GM18868 (cell line): Measurements from ENCODE around the gene HCN1.

ENCODE experiments used
- ATAC-seq: cut with Tn5 transposase; IDR thresholded peaks from one replicate; pipeline ENCODE4 v1.9.1; 2021; ENCODE audit warnings: mild to moderate bottlenecking, moderate library complexity; ENCODE audit not compliant: unreplicated experiment

The HCN1 gene

GRCh38 chr5:45696206-45696836 lies at the start of gene HCN1:
HCN1 (minus strand) TSS chr5:45696380.
- ATAC-seq: peak; percentile 87

GRCh38 chr5:45741110-45741509 lies 44.9 kb upstream of the HCN1 start:
- ATAC-seq: no peak

DNA sequence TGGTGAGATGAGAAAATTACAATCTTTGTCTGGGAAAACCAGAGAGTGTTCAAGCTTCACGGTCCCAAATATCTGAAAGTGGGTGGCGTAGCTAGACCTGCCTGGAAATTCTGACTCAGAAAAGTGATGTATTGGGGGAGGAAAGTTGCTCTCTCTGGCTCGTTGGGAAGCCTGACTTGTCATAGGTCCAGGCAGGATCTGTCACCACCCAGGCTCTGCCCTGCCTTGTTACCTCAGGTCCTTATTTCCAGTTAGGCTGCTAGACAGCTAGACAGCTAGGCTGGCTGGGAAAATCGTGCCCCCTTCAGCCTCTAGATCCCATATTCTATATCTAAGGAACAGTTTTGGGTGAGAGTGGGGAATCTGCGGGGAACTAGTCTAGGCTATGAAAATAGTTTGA lies 41.0 kb upstream of the HCN1 start:
- ATAC-seq: no peak

DNA sequence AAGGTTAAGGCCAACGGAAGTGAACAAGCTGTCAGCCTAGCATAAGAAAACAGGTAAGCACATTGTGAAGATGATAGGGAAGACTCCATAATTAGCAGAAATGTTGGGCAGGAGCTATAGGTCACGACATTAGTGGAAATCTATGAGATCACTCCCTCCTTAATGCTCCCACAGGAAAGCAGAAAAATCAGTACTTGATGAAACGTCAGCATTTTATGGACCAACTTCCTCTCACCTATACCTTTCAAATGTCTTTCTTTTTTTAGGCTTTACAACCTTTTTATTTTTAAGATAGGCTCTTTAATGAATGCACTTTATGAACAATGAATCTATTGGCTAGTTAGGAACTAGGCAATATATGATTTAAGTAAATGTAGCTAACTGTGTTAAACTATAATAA lies 29.4 kb upstream of the HCN1 start:
- ATAC-seq: no peak

GRCh38 chr5:45697201-45697600 lies 1.0 kb upstream of the HCN1 start:
- ATAC-seq: no peak

DNA sequence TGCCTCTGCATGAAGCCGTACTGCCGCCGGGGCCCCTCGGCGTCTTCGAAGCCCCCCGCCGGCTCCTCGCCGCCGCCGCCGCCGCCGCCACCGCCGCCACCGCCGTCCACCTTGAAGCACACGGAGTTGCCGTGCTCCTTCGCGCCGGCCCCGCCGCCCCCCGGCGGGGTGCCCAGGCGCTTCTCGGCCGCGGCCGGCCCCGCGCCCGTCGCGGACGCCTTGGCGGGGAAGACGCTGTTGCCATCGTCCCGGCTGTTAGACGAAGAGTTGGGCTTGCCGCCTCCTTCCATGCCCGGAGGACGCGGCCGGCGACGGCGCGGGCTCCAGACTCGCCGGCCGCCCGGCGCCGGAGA lies 400 bp downstream of the HCN1 start:
- peak; percentile 16 for ATAC-seq

DNA sequence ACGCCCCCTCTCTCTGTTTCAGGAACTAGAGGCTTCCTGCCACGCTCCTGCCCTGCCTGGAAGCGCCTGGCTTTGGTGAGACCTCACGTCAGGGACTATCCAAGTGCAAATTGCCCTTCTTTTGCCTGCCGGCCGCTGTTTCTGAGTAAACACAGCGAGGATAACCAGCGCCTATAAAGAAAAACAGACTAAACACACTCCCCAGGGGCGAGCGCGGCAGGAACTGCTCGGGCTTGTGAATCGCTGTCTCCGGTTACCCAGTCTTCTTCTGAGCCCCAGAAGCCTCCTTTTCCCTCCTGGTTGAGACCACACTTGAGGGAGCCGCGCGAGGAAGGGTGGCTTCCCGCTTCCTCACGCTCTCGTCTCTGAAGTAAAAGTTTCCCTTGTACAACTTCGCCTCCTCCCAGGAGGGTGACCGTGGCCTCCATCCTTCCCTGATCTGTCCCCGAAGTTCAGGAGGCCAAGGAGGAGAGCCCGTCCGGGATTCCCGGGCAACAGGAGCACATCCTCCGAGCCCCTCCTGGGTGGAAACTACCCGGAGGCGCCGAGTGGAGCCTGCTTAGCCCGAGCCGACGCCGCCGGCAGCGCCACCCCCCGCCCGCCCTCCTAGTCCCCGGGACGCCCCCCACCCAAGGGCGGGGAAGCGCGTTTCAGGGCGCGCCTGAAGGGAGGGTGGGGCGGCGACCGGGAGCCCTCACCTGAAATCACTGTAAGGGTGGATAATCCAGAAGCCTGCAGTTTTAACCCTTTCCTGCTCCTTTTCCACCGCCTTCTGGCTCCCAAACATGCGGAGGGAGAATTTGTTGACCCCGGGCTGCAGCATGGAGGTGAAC lies 993 bp downstream of the HCN1 start:
- no peak for ATAC-seq

- no peak for ATAC-seq
Measured at GRCh38 chr5:45694255-45694814, 1.8 kb downstream of the HCN1 start.

GRCh38 chr5:45692481-45692880 lies 3.7 kb downstream of the HCN1 start:
- ATAC-seq: no peak

DNA sequence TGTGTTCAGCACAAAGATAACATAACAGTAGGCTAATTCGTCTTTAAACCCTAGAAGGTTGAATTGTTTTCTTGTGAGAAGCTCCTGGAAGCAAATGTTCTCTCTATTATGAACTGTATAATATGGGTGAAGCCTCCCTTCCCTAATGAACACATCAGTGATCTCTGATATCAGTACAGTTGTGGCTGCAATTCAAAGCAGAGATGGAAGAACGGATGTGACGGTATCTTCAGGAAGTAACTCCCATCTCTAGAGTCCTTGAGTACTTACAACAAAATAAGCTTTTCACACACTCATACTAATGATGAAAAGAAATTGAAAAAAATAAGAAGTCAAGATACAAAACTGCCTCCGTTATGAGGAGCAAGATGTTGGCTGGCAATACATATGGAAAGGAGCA lies 4.5 kb downstream of the HCN1 start:
- ATAC-seq: no peak

GRCh38 chr5:45687701-45688100 lies 8.5 kb downstream of the HCN1 start:
- ATAC-seq: no peak

GRCh38 chr5:45686620-45687019 lies 9.6 kb downstream of the HCN1 start:
- no peak for ATAC-seq

DNA sequence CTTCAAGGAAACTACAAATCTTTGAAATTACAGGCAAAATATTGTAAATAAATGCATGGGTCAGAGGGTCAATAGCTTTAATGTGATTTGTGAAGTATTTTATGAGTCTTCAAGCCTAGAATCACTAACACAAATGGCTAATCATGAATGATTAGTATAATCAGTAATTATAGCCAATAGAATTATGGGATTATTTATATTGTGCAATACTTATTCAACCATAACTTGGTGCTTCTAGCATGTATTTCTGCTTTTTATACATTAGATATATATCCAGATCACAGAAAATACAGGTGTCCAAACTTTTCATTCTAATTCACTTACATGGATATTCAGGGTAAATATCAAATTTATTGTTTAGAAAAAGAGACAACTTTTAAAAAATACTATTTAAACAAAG lies 12.1 kb downstream of the HCN1 start:
- no peak for ATAC-seq

DNA sequence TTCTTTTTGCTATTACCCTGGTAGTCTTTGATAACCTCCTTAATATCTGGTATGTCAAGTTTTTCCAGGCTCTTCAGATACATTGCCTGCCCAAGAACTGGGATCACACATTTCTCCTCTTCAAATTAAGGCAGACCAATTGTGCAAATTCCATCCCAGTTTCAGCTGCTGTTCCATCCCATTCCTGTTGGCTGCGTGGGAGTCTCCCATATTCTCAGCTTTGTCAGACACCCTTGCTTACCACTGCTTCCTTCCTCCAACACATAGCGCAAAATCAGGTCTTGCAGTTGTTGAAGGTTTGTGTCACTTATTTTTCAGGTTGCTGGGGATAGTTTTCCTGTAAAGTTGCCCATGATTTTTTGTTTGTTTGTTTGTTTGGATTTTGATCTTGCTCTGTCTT lies 15.2 kb downstream of the HCN1 start:
- ATAC-seq: no peak

DNA sequence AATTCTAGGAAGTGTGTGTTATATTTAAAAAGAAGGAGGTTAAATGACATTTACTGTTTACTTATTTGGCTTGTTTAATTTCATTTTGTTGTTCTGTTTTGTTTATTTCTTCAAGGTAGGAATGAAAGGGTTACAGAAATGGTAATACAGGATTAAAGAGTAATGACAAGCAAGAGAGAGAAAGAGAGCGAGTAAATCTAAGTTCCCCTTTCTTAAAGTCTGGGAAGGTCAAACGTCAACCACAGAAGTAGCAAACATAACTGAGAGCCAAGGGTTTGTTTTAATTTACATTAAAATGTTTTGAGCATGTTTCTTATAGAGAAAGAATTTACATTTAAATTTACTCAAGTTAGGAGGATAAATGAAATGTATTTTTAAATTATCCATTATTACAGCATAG lies 18.7 kb downstream of the HCN1 start:
- no peak for ATAC-seq

DNA sequence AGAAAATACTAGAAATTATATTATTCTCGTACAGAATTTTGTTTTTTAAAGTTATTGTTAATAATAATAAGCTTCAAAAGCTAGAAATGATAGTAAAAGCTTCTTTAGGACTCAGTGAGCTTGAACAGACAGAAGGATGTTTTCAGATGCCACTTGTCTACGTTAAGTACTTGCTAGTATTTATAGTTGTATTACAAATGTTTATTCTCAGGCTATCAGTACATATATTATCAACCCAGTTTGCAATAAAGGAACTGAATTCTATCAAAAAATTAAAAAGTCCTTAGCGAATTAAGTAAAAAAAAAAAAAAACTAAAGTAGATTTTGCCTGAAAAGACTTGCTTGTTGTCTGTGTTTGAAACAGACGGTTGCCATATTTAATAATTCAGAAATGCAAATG lies 23.9 kb downstream of the HCN1 start:
- no peak for ATAC-seq

- no peak for ATAC-seq
Measured at GRCh38 chr5:45648744-45649143, 47.4 kb downstream of the HCN1 start.

DNA sequence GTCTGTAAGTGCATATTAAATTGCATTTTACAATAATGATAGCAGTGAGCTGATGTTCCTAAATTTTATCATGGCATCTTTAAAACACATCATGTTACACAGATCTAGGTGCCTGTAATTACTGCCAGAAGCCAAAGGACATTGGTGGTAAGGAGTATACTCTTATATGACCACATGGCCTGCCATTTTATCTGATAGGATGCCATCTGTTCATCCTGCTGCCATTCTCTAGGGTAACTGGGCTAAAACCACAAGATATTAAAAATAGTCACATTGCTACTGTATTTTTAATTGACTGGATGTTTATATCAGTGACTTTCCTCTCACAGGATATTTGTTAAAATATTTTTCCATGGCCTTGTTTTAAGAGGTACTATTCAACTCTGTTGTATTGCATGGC lies 53.1 kb downstream of the HCN1 start:
- no peak for ATAC-seq

- no peak for ATAC-seq
Measured at GRCh38 chr5:45642370-45642769, 53.8 kb downstream of the HCN1 start.

GRCh38 chr5:45639040-45639439 lies 57.1 kb downstream of the HCN1 start:
- ATAC-seq: no peak

GRCh38 chr5:45627076-45627656 lies 69.0 kb downstream of the HCN1 start:
- ATAC-seq: no peak

- no peak for ATAC-seq
Measured at GRCh38 chr5:45623832-45624231, 72.3 kb downstream of the HCN1 start.
